CD4-positive, alpha-beta T cell treated with Interleukin-2 at 100 ng/mL for 4 hours (primary cell): ENCODE results near the gene AP1S3.

Experiments used
- DNase-seq: peaks from one replicate; pipeline ENCODE4 v3.0.0-alpha.2; 2020; ENCODE audit warnings: low spot score

AP1S3 gene

GRCh38 chr2:223724861-223725260, 112.5 kb downstream of the AP1S3 start:
- DNase-seq = no peak

- DNase-seq = no peak
Measured at GRCh38 chr2:223723954-223724411, 113.4 kb downstream of the AP1S3 start.

- no peak for DNase-seq
Measured at GRCh38 chr2:223722226-223722625, 115.2 kb downstream of the AP1S3 start.

DNA sequence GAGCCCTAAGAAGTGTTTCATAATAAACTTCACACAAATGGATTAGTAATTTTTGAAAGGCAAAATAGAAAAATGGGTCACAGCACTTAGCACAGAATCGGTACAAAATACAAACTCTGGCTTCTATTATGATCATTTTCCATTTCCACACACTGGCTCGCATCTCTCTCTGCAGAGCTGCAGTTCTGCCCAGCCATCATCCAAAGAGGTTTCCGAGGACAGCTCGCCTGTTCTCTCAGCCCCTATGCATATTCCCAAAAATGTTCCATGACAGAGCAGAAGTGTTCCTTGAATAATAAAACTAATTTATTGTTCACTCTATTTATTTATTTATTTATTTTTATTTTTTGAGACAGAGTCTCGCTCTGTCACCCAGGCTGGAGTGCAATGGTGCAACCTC, 115.6 kb downstream of the AP1S3 start:
- no peak for DNase-seq

GRCh38 chr2:223720367-223720766, 117.0 kb downstream of the AP1S3 start:
- DNase-seq = no peak

DNA sequence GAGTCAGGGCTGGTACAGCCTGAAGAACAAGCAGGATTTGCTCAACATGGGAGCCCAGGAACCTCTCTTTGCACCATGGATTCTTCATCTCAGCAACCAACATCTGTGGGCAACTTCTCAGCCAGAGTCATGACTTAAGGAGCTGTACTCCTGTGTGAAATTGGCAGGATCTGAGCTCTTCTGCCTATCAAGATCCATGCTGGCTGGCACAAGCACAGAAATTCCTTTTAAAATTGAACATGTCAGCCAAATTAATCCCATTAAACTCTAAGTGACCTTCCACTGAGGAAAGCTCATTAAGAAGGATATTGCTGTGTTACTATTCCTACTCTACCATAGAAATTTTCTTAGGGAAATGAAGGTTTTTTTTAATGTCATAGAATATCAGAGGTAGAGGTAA, 124.7 kb downstream of the AP1S3 start:
- DNase-seq = no peak

GRCh38 chr2:223711596-223712326, 125.6 kb downstream of the AP1S3 start:
- no peak for DNase-seq
